Esophagus muscularis mucosa (tissue), 4 donors: ENCODE data around the gene COX8A. TPM values are rescaled to one million over a fixed set of nuclear protein-coding genes. Genes with fewer than 3 reads are reported as not detected.

Experiments used
- DNase-seq: peaks from one replicate; pipeline ENCODE4 v3.0.0-alpha.2; 2017; ENCODE audit errors: extremely low spot score
- H3K27ac ChIP-seq, 4 donors: fragments of 200-600 bp; sonication (generic); replicated peaks in 1 of 4; 1 replicate in 3 of 4; 2 replicates in 1 of 4; pipeline ENCODE4 v1.5.1; 2016 to 2019; ENCODE audit warnings: mild to moderate bottlenecking in 1 of 4
- H3K27me3 ChIP-seq, 4 donors: fragments of 200-600 bp; sonication (generic); one replicate each; pipeline versions ENCODE4 v1.5.1 to v1.6.0; 2016 to 2019
- H3K36me3 ChIP-seq, 4 donors: fragments of 200-600 bp; sonication (generic); one replicate each; pipeline ENCODE4 v1.5.1; 2016 to 2019
- H3K4me1 ChIP-seq, 4 donors: fragments of 200-600 bp; sonication (generic); one replicate each; pipeline ENCODE4 v1.5.1; 2016 to 2019
- H3K4me3 ChIP-seq, 4 donors: fragments of 200-600 bp; sonication (generic); 1 replicate in 2 of 4; 2 replicates in 2 of 4; pipeline ENCODE4 v1.5.1; 2016 to 2019; ENCODE audit warnings: mild to moderate bottlenecking in 4 of 4, moderate library complexity in 1 of 4
- H3K9me3 ChIP-seq, 4 donors: fragments of 200-600 bp; sonication (generic); 1 replicate in 3 of 4; 2 replicates in 1 of 4; pipeline ENCODE4 v1.5.1; 2016 to 2019
- EP300 ChIP-seq: sonication (generic); formaldehyde crosslinking; IDR thresholded peaks from one replicate; pipeline ENCODE4 v1.6.1; 2017; ENCODE audit warnings: antibody characterized with exemption
- POLR2A ChIP-seq: fragments of 450-650 bp; IDR thresholded peaks from one replicate; pipeline ENCODE4 v1.6.1; 2017; ENCODE audit warnings: antibody characterized with exemption, moderate library complexity, mild to moderate bottlenecking, low read depth
- POLR2AphosphoS5 ChIP-seq, 2 donors: sonication (generic); formaldehyde crosslinking; IDR thresholded peaks; one replicate each; pipeline ENCODE4 v1.6.1; 2017; ENCODE audit warnings: antibody characterized with exemption in 2 of 2
- WGBS: methylation state at CpG from one replicate; pipeline ENCODE4 v1.1.5; 2018; 5-methylcytosine and 5-hydroxymethylcytosine counted together
- intact Hi-C: fragments of 100-400 bp; cut with DNase I; formaldehyde crosslinking; loops from one replicate; pipeline ENCODE4 v1.15.1; 2023
- total RNA-seq, 4 donors: library from RNA; depleted of rRNA; stranded (reverse); fragments of >200 nt; gene quantifications; one replicate each; pipeline versions ENCODE4 v1.1.0 to v1.2.1, GENCODE V29; 2016
- TF ChIP-seq, protein P1 (sequence below), 3 experiments: fragments of 200-600 bp in 2 of 3; fragments of 450-650 bp in 1 of 3; sonication (generic) in 2 of 3; IDR thresholded peaks; one replicate each; pipeline ENCODE4 v1.5.1; 2017 to 2019; ENCODE audit warnings: antibody characterized with exemption in 3 of 3, mild to moderate bottlenecking in 2 of 3, moderate library complexity in 1 of 3

Gene COX8A
- total RNA-seq, 4 donors from 2014 or later = 393 to 518 (median 445) TPM

DNA sequence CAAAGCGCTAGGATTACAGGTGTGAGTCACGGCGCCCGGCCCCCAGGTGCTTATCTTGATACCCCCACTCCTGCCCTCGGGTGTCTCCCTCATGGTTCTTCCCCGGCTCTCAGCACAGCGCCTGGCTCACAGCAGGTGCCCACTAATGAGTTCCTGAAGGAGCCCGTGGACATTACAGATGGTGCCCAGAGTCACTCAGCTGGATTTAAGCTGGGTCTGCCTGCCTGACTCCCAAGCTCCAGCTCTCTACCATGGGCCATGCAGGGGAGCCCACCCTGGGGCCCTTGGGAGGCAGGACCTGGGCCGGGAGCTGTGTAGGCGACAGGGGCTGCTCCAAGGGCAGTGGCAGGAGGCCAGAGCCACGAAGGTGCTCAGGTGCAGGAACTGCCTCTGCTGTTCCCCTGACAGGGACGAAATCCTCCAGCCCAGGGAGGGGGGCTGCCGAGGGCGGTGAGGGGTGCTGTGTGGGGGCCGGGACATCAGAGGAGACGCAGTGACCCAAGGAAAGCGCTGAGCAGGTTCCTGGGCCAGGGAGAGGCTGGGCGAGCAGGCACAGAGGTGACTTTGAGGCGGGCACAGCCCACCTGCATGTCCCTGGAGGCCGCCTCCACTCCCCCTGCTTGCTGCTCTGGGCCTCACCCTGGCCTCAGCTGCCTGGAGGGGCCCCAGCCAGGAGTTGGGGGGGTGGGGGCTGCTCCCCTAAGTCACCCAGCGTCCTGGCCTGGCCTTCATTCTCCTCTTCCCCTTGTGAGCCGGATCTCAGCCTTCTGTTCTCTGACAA is 46.7 kb downstream of the COX8A start:
- H3K4me3 ChIP-seq = no peak overlapping the region
- 87% methylated on average over 17 of the region's 22 CpGs for WGBS
- H3K36me3 ChIP-seq = no peaks in the 10 kb centered on the region
- H3K27ac ChIP-seq = no peak overlapping the region
- H3K9me3 ChIP-seq = no peaks in the 10 kb centered on the region
- H3K4me1 ChIP-seq = peaks cover 0 to 21% (median 0%) of the 10 kb centered on the region in 4 donors
- DNase-seq = no peak
- TF ChIP-seq, protein P1, sequence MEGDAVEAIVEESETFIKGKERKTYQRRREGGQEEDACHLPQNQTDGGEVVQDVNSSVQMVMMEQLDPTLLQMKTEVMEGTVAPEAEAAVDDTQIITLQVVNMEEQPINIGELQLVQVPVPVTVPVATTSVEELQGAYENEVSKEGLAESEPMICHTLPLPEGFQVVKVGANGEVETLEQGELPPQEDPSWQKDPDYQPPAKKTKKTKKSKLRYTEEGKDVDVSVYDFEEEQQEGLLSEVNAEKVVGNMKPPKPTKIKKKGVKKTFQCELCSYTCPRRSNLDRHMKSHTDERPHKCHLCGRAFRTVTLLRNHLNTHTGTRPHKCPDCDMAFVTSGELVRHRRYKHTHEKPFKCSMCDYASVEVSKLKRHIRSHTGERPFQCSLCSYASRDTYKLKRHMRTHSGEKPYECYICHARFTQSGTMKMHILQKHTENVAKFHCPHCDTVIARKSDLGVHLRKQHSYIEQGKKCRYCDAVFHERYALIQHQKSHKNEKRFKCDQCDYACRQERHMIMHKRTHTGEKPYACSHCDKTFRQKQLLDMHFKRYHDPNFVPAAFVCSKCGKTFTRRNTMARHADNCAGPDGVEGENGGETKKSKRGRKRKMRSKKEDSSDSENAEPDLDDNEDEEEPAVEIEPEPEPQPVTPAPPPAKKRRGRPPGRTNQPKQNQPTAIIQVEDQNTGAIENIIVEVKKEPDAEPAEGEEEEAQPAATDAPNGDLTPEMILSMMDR (IDR thresholded peaks at IDR 0.05) = no peak
- TF ChIP-seq POLR2A (no peak), POLR2AphosphoS5 (IDR thresholded peaks at IDR 0.05) (no peak)
- H3K27me3 ChIP-seq = no peaks in the 10 kb centered on the region
- intact Hi-C loops = no loop called here

DNA sequence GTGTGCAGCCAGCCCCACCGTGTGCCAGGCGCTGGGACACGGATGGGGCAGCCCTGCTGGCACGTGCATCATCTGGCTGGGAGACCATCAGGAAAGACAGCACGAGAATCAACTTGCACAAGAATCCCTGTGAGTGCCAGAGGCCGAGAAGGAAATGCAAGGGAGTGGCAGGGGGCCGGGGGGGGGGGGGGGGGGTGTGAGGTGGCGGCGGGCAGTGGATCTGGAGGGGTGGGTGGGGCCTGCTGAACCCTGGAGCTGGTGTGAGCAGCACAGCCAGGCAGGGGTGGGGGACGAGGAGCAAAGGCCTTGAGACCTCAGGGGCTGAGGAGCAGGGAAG is 47.3 kb downstream of the COX8A start:
- no peak for DNase-seq
- TF ChIP-seq EP300 = no peak
- no peak for TF ChIP-seq POLR2A
- no peak for TF ChIP-seq POLR2AphosphoS5 (IDR thresholded peaks at IDR 0.05)
- TF ChIP-seq, protein P1 (IDR thresholded peaks at IDR 0.05) = no peak
- Histone ChIP-seq H3K9me3 (no peaks in the 10 kb centered on the region), H3K36me3 (no peaks in the 10 kb centered on the region), H3K27me3 (no peaks in the 10 kb centered on the region), H3K27ac (no peak overlapping the region), H3K4me3 (no peak overlapping the region), H3K4me1 (peaks cover 0 to 21% (median 0%) of the 10 kb centered on the region in 4 donors)
- 66% methylated on average over 7 of the region's 10 CpGs for WGBS
- intact Hi-C loops = no loop called here

DNA sequence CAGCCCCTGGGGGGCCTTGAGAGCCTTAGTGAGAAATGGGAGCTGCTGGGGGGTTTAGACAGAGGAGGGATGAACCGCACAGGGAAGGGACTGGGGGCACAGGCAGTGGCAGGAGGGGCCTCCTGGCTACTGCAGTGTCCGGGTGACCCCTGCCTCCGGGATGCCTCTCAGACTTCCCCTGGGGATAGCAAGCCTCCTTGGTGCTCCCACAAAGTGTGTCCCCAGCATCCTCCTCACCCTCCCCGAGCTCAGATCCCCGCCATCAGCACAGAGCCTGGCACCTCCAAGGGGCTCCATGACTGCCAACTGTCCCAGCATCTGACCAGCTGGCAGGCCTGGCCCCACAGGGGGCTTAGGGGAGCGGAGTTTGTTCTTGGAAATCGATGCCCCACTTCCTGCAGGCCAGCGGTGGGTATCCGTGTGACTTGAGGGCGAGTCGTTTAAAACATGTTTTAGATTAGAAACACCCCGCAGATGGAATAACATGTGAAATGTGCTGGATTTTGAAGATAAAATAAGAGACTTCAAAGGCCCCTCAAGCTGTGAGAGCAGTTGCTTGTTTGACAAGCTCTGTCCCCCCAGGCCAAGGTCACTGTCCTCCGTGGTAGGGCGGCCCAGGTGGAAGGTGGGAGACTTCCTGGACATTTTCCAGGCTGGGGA is 47.8 kb downstream of the COX8A start:
- WGBS = 86% methylated on average over 14 of the region's 14 CpGs
- no peak for TF ChIP-seq EP300
- TF ChIP-seq, protein P1 (IDR thresholded peaks at IDR 0.05) = no peak
- no peak for TF ChIP-seq POLR2A
- TF ChIP-seq POLR2AphosphoS5 (IDR thresholded peaks at IDR 0.05) = no peak
- no peaks in the 10 kb centered on the region for H3K27me3 ChIP-seq
- intact Hi-C loops = no loop called here
- no peaks in the 10 kb centered on the region for H3K9me3 ChIP-seq
- no peak overlapping the region for H3K27ac ChIP-seq
- no peak overlapping the region for H3K4me3 ChIP-seq
- H3K4me1 ChIP-seq = peaks cover 0 to 21% (median 0%) of the 10 kb centered on the region in 4 donors
- H3K36me3 ChIP-seq = no peaks in the 10 kb centered on the region
- DNase-seq = no peak

DNA sequence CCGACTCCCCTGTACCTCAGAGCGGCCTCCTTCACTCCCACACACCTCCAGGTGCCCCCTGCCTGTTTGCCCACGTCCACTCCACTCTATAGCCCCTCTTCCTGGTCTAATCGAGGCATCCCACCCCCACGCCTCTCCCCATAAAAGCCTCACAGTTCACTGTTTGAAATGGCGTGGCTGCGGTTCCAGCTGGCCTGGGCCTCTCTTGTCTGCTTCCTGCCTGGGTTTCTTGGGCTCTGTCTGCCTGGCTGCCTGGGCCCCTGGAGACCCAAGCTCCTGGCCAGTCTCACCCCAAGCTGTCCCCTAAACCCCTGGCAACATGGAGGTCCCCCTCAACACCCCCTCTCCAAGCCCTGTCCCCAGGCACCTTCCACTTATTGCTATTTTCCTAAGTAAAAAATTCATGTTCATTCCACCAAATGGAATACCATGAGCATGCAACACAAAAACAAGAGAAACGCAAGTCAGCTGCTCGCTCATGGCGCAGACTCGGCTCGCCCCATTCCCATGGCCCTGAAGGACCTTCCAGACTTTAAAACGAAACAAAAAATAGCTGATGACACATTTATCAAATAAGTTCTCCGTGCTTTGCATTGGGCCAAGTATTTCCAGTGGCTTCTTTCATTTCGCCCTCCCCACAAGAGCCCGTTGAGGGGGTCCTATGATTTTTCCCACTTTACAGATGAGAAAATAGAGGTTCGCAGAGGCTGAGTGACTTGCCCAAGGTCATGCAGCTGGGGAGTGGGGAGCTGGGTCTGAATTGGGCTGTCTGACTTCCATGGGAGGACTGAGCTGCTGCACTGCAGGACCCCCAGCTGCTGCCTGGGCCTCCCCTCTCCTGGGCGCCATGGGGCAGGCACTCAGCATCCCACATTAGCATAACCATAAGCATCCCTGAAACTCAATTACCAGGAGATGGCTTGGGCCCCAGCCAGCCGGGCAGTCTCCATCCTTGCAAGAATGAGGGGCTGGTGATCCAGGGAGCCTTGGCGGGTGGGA is 49.6 kb downstream of the COX8A start:
- no peak overlapping the region for H3K4me3 ChIP-seq
- 87% methylated on average over 20 of the region's 20 CpGs for WGBS
- H3K27me3 ChIP-seq = peaks cover 0 to 12% (median 0%) of the 10 kb centered on the region in 4 donors
- intact Hi-C loops = no loop called here
- TF ChIP-seq POLR2AphosphoS5 (IDR thresholded peaks at IDR 0.05) (no peak), EP300 (no peak), POLR2A (no peak)
- TF ChIP-seq, protein P1 (IDR thresholded peaks at IDR 0.05) = no peak
- H3K36me3 ChIP-seq = no peaks in the 10 kb centered on the region
- no peak for DNase-seq
- H3K27ac ChIP-seq = no peak overlapping the region
- peaks cover 9 to 12% (median 12%) of the 10 kb centered on the region in 4 donors for H3K4me1 ChIP-seq
- no peaks in the 10 kb centered on the region for H3K9me3 ChIP-seq
